OCI-LY7 (cell line): Measurements from ENCODE around the gene LY6G6D. TPM values are rescaled to one million over a fixed set of nuclear protein-coding genes. Genes with fewer than 3 reads are reported as not detected.

Source experiments
- BruUV-seq: library from RNA; stranded (reverse); fragments of 400-500 nt; replicated peaks from 2 replicates; lab custom pipeline; 2021; lab: Mats Ljungman, UMichigan
- CTCF ChIA-PET: fragments of 300-600 bp; sonication (Branson Sonifier 250); formaldehyde crosslinking; loops from one replicate; lab custom pipeline; 2022; ENCODE audit warnings: antibody characterized with exemption; ENCODE audit not compliant: unreplicated experiment; lab: Charles Lee
- POLR2A ChIA-PET: fragments of 300-600 bp; sonication (Branson Sonifier 250); formaldehyde crosslinking; loops from one replicate; lab custom pipeline; 2022; ENCODE audit warnings: antibody characterized with exemption; lab: Charles Lee
- DNase-seq: peaks from one replicate; pipeline ENCODE4 v3.0.0-alpha.2; 2015; ENCODE audit warnings: low spot score
- H2AFZ ChIP-seq: fragments of 200-600 bp; sonication (generic), shearing (Covaris generic); 2 replicates; pipeline ENCODE4 v1.6.1; 2014; ENCODE audit warnings: mild to moderate bottlenecking, antibody characterized with exemption, low read length, moderate library complexity
- H3K27ac ChIP-seq: fragments of 200-600 bp; sonication (generic); 2 replicates; pipeline ENCODE4 v1.5.1; 2014; ENCODE audit warnings: mixed run types, low read depth, mild to moderate bottlenecking, moderate library complexity, low read length, inconsistent platforms; ENCODE audit not compliant: poor library complexity, severe bottlenecking
- H3K36me3 ChIP-seq: fragments of 200-600 bp; sonication (generic); 2 replicates; pipeline ENCODE4 v1.6.1; 2014; ENCODE audit warnings: mild to moderate bottlenecking, antibody characterized with exemption, low read length, moderate library complexity, mixed read lengths; ENCODE audit not compliant: insufficient read depth
- H3K4me1 ChIP-seq: fragments of 200-600 bp; sonication (generic); 2 replicates; pipeline ENCODE4 v1.5.1; 2014; ENCODE audit warnings: mild to moderate bottlenecking, low read length; ENCODE audit not compliant: insufficient read depth, poor library complexity, severe bottlenecking
- H3K4me2 ChIP-seq: fragments of 200-600 bp; sonication (generic); 2 replicates; pipeline ENCODE4 v1.6.1; 2014; ENCODE audit warnings: mild to moderate bottlenecking, low read length
- H3K4me3 ChIP-seq: fragments of 200-600 bp; sonication (generic); 2 replicates; pipeline ENCODE4 v1.5.1; 2014; ENCODE audit warnings: mild to moderate bottlenecking, low read depth, low read length; ENCODE audit not compliant: poor library complexity, severe bottlenecking
- H3K79me2 ChIP-seq: fragments of 200-600 bp; sonication (generic); 2 replicates; pipeline ENCODE4 v1.6.1; 2016; ENCODE audit warnings: low read depth, mild to moderate bottlenecking, low read length, moderate library complexity, mixed read lengths; ENCODE audit not compliant: insufficient read depth
- H3K9me2 ChIP-seq: fragments of 200-600 bp; sonication (generic); 2 replicates; pipeline ENCODE4 v1.6.1; 2016; ENCODE audit warnings: mild to moderate bottlenecking, low read length, mixed read lengths; ENCODE audit not compliant: insufficient read depth
- H3K9me3 ChIP-seq: fragments of 200-600 bp; sonication (generic); 2 replicates; pipeline ENCODE4 v1.6.1; 2014; ENCODE audit warnings: mild to moderate bottlenecking, mixed run types, low read length, mixed read lengths
- H4K20me1 ChIP-seq: fragments of 200-600 bp; sonication (generic); 2 replicates; pipeline ENCODE4 v1.6.1; 2014; ENCODE audit warnings: mild to moderate bottlenecking, antibody characterized with exemption, low read length, moderate library complexity, mixed read lengths; ENCODE audit not compliant: insufficient read depth
- CTCF ChIP-seq: fragments of 200-600 bp; sonication (generic); conservative IDR thresholded peaks from 2 replicates; pipeline ENCODE4 v1.5.1; 2014; ENCODE audit warnings: mild to moderate bottlenecking, antibody characterized with exemption, low read length, moderate library complexity, mixed read lengths
- EZH2phosphoT487 ChIP-seq: fragments of 200-600 bp; sonication (generic); IDR thresholded peaks from 2 replicates; pipeline ENCODE4 v1.6.1; 2018; ENCODE audit warnings: low read depth, borderline replicate concordance, mild to moderate bottlenecking, mixed run types, antibody characterized with exemption, low read length, moderate library complexity, mixed read lengths
- intact Hi-C: fragments of 100-400 bp; cut with micrococcal nuclease; formaldehyde crosslinking; loops from one replicate; pipeline ENCODE4 v1.10.0; 2022; ENCODE audit not compliant: unreplicated experiment
- total RNA-seq, 2 experiments: library from RNA; depleted of rRNA in 1 of 2; stranded (reverse); fragments of >200 nt in 1 of 2; shearing (Covaris generic) in 1 of 2; gene quantifications; 2 replicates each; pipeline ENCODE4 v1.2.3, GENCODE V29; 2014 to 2022

LY6G6D gene
- total RNA-seq, 2 experiments from 2014 or later, result not detected

GRCh38 chr6:31666337-31666965, 48.7 kb upstream of the LY6G6D start:
- ChIA-PET CTCF (no interaction called here), POLR2A (interaction anchor here (0.7 to 0.9 kb wide), 2 partner anchors 13 to 37 kb away, joined by 3 read pairs; partner anchors contain the start of gene ABHD16A)
- H3K4me3 ChIP-seq, result peak overlapping the region; percentile 99
- H3K36me3 ChIP-seq, result peaks cover 76% of the 10 kb centered on the region
- no peaks in the 10 kb centered on the region for H3K9me2 ChIP-seq
- H3K27ac ChIP-seq, result peak overlapping the region; percentile 90
- TF ChIP-seq CTCF (no peak), EZH2phosphoT487 (no peak)
- H3K79me2 ChIP-seq, result peaks cover 54% of the 10 kb centered on the region
- H3K9me3 ChIP-seq, result no peaks in the 10 kb centered on the region
- DNase-seq, result no peak
- no peak overlapping the region for H2AFZ ChIP-seq
- intact Hi-C loops, result no loop called here
- H4K20me1 ChIP-seq, result 0 out of 2 replicates have a peak, but pooled peaks cover 3% of the 10 kb centered on the region
- H3K4me1 ChIP-seq, result peaks cover 36% of the 10 kb centered on the region
- peak overlapping the region; percentile 90 for H3K4me2 ChIP-seq
- BruUV-seq, result no TSS peak

- Histone ChIP-seq H3K9me2 (no peaks in the 10 kb centered on the region), H3K4me2 (no peak within 1 kb of the TSS), H2AFZ (no peak within 1 kb of the TSS), H3K79me2 (peaks cover 30% of the 10 kb centered on the region), H3K9me3 (no peaks in the 10 kb centered on the region), H3K4me3 (no peak within 1 kb of the TSS), H3K4me1 (peaks cover 11% of the 10 kb centered on the region), H4K20me1 (0 out of 2 replicates have a peak, but pooled peaks cover 3% of the 10 kb centered on the region), H3K27ac (no peak within 1 kb of the TSS), H3K36me3 (peaks cover 74% of the 10 kb centered on the region)
- CTCF ChIA-PET, result no interaction called here
- POLR2A ChIA-PET, result interaction anchor here (0.9 kb wide), 1 partner anchor 35 kb away, joined by 3 read pairs; no protein-coding TSS in a partner anchor
- intact Hi-C loops, result no loop called here
- no TSS peak for BruUV-seq
- no peak for TF ChIP-seq CTCF
- TF ChIP-seq EZH2phosphoT487, result no peak
- no peak for DNase-seq
Measured at GRCh38 chr6:31669676-31670075, 45.5 kb upstream of the LY6G6D start, which contains the start of gene LY6G5B. LY6G5B (plus strand) TSS chr6:31669976; CDS start chr6:31670951, 975 bp downstream.

- CTCF ChIA-PET, result no interaction called here
- H4K20me1 ChIP-seq, result no peaks in the 10 kb centered on the region
- H3K4me1 ChIP-seq, result peaks cover 28% of the 10 kb centered on the region
- no peak overlapping the region for H3K27ac ChIP-seq
- BruUV-seq, result no TSS peak
- peaks cover 31% of the 10 kb centered on the region for H3K36me3 ChIP-seq
- H3K9me2 ChIP-seq, result no peaks in the 10 kb centered on the region
- H2AFZ ChIP-seq, result no peak overlapping the region
- H3K4me3 ChIP-seq, result no peak overlapping the region
- no peak for TF ChIP-seq EZH2phosphoT487
- TF ChIP-seq CTCF, result no peak
- intact Hi-C loops, result no loop called here
- H3K9me3 ChIP-seq, result no peaks in the 10 kb centered on the region
- DNase-seq, result peak; percentile 36
- H3K4me2 ChIP-seq, result no peak overlapping the region
- no peaks in the 10 kb centered on the region for H3K79me2 ChIP-seq
- POLR2A ChIA-PET, result no interaction called here
Measured at GRCh38 chr6:31676322-31676903, 38.7 kb upstream of the LY6G6D start.
